T-helper 22 cell (primary cell): ENCODE results near the gene SIK1.

Experiments used
- DNase-seq: peaks from one replicate; pipeline ENCODE4 v3.0.0-alpha.2; 2020; ENCODE audit warnings: low read depth

SIK1 gene

DNA sequence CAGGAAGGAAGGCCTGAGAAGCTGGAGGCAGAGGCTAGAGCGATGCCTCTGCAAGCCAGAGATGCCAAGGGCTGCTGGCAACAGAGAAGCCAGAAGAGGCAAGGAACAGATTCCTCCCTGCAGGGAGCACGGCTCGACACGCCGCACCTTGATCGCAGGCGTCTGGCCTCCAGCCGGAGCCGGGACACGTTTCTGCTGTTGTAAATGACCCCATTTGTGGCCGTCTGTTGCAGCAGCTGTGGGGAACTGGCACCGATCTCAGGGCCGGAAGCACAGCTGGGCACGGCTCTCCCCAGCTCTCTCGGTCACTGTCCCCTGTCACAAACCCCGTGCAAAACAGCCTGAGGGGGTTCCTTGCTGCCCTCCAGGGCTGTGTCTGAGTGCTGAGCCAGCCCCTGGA, 59.6 kb downstream of the SIK1 start:
- no peak for DNase-seq

DNA sequence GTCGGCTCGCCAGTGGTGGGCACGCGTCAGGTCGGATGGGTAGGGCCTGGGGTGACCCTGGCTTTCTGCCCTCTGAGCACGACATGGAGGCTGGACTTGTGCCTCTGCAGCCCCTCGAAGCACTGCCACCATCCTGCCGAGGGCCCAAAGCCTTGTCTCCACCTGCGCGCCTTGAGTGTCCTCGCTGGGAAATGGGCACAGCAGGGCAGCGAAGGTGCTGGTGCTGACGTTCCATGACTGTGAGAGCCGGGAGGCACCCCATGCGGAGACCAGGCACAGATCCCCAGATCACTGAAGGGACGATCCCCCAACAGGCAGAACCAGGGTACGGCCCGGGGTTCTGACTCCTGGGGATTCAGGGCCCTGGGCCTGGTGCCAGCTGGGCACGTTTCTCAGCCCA, 60.3 kb downstream of the SIK1 start:
- DNase-seq = no peak

DNA sequence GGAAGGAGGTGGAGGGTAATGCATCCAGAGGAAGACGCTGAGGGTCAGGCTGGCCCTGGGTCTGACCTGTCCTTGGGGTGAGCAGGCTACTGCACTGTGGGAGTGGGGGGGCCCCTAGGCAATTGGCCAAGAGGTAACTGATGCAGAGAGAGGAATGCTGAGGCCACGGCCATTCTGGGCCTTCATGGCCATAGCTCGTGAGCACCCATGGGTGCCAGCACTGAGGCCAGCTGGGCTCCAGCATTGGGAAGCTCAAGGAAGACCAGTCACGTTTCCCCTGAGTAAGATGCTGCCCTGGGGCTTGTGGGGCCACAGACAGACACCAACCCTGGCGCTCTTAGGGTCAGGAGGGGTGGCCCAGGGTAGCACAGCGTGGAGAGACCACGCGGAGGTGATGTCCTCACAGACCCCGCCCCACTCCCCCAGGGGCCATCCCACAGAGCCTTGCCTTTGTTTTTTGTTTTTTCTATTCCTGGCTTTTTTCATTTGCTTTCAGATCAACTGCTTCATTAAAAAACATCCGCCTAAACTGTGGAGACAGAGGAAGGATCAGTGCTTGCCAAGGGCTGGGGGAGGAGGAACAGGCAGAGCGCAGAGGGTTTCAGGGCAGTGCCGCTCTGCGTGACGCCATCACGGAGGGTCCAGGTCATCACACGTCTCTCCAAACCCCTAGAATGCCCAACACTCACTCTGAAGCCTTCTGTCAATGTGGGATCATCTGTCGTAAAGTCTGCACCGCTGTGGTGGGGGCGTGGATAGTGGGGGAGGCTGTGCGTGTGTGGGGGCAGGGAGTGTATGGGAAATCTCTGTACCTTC, 61.1 kb downstream of the SIK1 start:
- no peak for DNase-seq

DNA sequence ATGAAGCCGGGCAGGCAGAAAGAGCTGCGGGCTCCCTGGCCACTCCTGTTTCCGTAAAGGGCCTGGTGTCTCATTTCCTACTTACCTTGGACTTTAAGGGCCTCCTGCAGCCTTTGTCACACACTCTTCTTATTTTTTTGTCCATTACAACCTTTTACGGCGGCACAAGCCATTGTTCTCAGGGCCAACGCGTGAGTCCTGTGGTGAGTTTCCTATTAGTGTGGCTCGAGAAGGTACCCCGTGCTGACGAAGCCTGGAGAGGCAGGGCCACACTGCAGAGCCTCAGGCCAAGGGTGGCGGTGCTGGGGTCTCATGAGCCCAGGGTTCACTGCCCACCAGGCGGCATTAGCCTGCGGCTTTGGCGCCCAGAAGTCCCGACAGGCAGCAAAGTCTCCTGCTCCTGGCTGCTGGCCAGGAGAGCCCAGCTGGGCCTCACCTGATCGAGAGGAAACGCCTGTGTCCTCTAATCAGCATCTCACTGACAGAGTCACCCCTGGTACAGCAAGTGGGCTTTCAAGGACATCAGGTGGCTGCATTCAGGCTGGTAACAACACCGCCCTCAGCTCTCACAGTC, 62.0 kb downstream of the SIK1 start:
- DNase-seq = no peak
